DND-41 (cell line): ENCODE results near the gene PTPRCAP.

ENCODE experiments used
- EZH2 ChIP-seq: IDR thresholded peaks from 3 replicates; pipeline ENCODE4 v1.6.1; 2012; ENCODE audit warnings: borderline replicate concordance, low read depth, mild to moderate bottlenecking, moderate library complexity, low read length, inconsistent platforms; ENCODE audit not compliant: severe bottlenecking
- TF ChIP-seq, protein P1 (sequence below): IDR thresholded peaks from 2 replicates; pipeline ENCODE4 v1.5.1; 2012; ENCODE audit warnings: borderline replicate concordance, low read length, moderate library complexity, mild to moderate bottlenecking; ENCODE audit not compliant: poor library complexity, severe bottlenecking; ENCODE audit errors: extremely low read depth

DNA sequence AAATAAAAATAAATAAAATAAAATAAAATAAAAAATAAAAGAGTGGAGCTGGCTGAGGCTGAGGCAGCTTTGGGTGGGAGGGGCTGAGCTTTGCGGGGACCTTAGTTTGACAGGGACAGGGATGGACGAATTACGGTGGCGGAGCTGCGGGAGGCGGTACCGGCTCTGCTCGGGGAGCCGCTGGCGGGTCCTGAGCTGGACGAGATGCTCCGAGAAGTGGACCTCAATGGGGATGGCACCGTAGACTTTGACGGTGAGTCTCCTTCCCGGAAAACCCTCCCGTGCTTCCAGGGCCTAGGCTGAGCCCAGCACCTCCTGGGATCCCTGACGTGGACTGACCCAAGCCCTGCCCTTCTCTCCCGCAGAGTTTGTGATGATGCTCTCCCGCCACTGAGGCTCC is 20.8 kb upstream of the PTPRCAP start:
- TF ChIP-seq, protein P1, sequence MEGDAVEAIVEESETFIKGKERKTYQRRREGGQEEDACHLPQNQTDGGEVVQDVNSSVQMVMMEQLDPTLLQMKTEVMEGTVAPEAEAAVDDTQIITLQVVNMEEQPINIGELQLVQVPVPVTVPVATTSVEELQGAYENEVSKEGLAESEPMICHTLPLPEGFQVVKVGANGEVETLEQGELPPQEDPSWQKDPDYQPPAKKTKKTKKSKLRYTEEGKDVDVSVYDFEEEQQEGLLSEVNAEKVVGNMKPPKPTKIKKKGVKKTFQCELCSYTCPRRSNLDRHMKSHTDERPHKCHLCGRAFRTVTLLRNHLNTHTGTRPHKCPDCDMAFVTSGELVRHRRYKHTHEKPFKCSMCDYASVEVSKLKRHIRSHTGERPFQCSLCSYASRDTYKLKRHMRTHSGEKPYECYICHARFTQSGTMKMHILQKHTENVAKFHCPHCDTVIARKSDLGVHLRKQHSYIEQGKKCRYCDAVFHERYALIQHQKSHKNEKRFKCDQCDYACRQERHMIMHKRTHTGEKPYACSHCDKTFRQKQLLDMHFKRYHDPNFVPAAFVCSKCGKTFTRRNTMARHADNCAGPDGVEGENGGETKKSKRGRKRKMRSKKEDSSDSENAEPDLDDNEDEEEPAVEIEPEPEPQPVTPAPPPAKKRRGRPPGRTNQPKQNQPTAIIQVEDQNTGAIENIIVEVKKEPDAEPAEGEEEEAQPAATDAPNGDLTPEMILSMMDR, result no peak
- TF ChIP-seq EZH2, result no peak
